HepG2 (cell line): Measurements from ENCODE around the gene NCKIPSD. TPM values are rescaled to one million over a fixed set of nuclear protein-coding genes. Genes with fewer than 3 reads are reported as not detected.
A peak's percentile ranks its signal among the peaks of the same experiment; 100 is the strongest.

ENCODE experiments used
- ATAD3A ChIP-seq: sonication (generic); formaldehyde crosslinking; IDR thresholded peaks from 2 replicates; pipeline ENCODE4 v1.4.0; 2020; ENCODE audit warnings: missing genetic modification reagents
- CSRNP1 ChIP-seq: sonication (generic); formaldehyde crosslinking; IDR thresholded peaks from 2 replicates; pipeline ENCODE4 v1.8.1; 2023; ENCODE audit warnings: mild to moderate bottlenecking, missing genetic modification reagents
- EHMT2 ChIP-seq: fragments of 200-600 bp; sonication (generic); IDR thresholded peaks from 2 replicates; pipeline ENCODE4 v1.7.0; 2017; ENCODE audit warnings: antibody characterized with exemption, low read depth, low read length, borderline replicate concordance
- HMGA1 ChIP-seq: sonication (generic); formaldehyde crosslinking; conservative IDR thresholded peaks from 2 replicates; pipeline ENCODE4 v1.4.0; 2020; ENCODE audit warnings: missing genetic modification reagents
- HNRNPLL ChIP-seq: fragments of 200-400 bp; formaldehyde crosslinking; IDR thresholded peaks from 2 replicates; pipeline ENCODE4 v1.6.1; 2017; ENCODE audit warnings: mild to moderate bottlenecking, low read depth, low read length; ENCODE audit not compliant: poor library complexity, severe bottlenecking
- JARID2 ChIP-seq: sonication (generic); formaldehyde crosslinking; IDR thresholded peaks from 2 replicates; pipeline ENCODE4 v1.8.1; 2023; ENCODE audit warnings: missing genetic modification reagents, inconsistent platforms; ENCODE audit not compliant: insufficient replicate concordance
- MTF1 ChIP-seq: sonication (generic); formaldehyde crosslinking; IDR thresholded peaks from 2 replicates; pipeline ENCODE4 v1.5.0; 2020; ENCODE audit warnings: missing genetic modification reagents
- PHF8 ChIP-seq: sonication (generic); formaldehyde crosslinking; IDR thresholded peaks from 2 replicates; pipeline ENCODE4 v1.5.0; 2020; ENCODE audit warnings: missing genetic modification reagents
- RAD51 ChIP-seq: fragments of 450-650 bp; IDR thresholded peaks from 2 replicates; pipeline ENCODE4 v1.6.1; 2016; ENCODE audit warnings: borderline replicate concordance
- SOX5 ChIP-seq: IDR thresholded peaks from 2 replicates; pipeline ENCODE4 v1.6.1; 2016; ENCODE audit warnings: borderline replicate concordance
- TEAD3 ChIP-seq: optimal IDR thresholded peaks from 2 replicates; pipeline ENCODE3; 2016; ENCODE audit warnings: borderline replicate concordance
- ZFP36L2 ChIP-seq: sonication (generic); formaldehyde crosslinking; IDR thresholded peaks from 2 replicates; pipeline ENCODE4 v1.4.0; 2020; ENCODE audit warnings: missing genetic modification reagents
- ZNF143 ChIP-seq: sonication (generic); formaldehyde crosslinking; IDR thresholded peaks from 2 replicates; pipeline ENCODE4 v1.4.0; 2020; ENCODE audit warnings: missing genetic modification reagents
- ZNF160 ChIP-seq: sonication (generic); formaldehyde crosslinking; IDR thresholded peaks from 2 replicates; pipeline ENCODE4 v1.8.0; 2022; ENCODE audit warnings: mild to moderate bottlenecking, inconsistent platforms, missing genetic modification reagents
- ZNF30 ChIP-seq: sonication (generic); formaldehyde crosslinking; IDR thresholded peaks from 2 replicates; pipeline ENCODE4 v1.5.0; 2020; ENCODE audit warnings: mild to moderate bottlenecking, missing genetic modification reagents
- ZNF317 ChIP-seq: sonication (generic); formaldehyde crosslinking; IDR thresholded peaks from 2 replicates; pipeline ENCODE4 v1.5.0; 2020; ENCODE audit warnings: mild to moderate bottlenecking, missing genetic modification reagents
- ZNF33B ChIP-seq: sonication (generic); formaldehyde crosslinking; IDR thresholded peaks from 2 replicates; pipeline ENCODE4 v1.5.1; 2020; ENCODE audit warnings: mild to moderate bottlenecking, missing genetic modification reagents
- ZNF407 ChIP-seq: sonication (generic); formaldehyde crosslinking; IDR thresholded peaks from one replicate; pipeline ENCODE4 v1.5.1; 2020; ENCODE audit warnings: mild to moderate bottlenecking, missing genetic modification reagents; ENCODE audit errors: not compliant biosample characterization
- ZNF510 ChIP-seq: sonication (generic); formaldehyde crosslinking; IDR thresholded peaks from 2 replicates; pipeline ENCODE4 v1.4.0; 2020; ENCODE audit warnings: low read depth, mild to moderate bottlenecking, missing genetic modification reagents
- polyA plus RNA-seq, 8 experiments: library from polyadenylated mRNA; depleted of rRNA in 3 of 8; stranded (reverse) in 7 of 8; unstranded in 1 of 8; fragments of >200 nt; fragmentation: Illumina TruSeq in 4 of 8; extraction: Trizol in 4 of 8; gene quantifications; 2 replicates each; pipeline versions ENCODE4 v1.2.1 to v1.2.3, GENCODE V29; 2011 to 2016; ENCODE audit warnings: low read depth in 4 of 8, missing spikeins in 1 of 8, mixed read lengths in 1 of 8; ENCODE audit not compliant: insufficient read depth in 1 of 8
- total RNA-seq, 5 experiments: library from RNA; depleted of rRNA; stranded (reverse); fragments of >200 nt; fragmentation: Illumina TruSeq; extraction: Trizol; gene quantifications; 2 replicates each; pipeline ENCODE4 v1.2.3, GENCODE V29; 2016; ENCODE audit warnings: low read depth in 1 of 5
- TF ChIP-seq, protein P1 (sequence below): sonication (generic); formaldehyde crosslinking; conservative IDR thresholded peaks from 2 replicates; pipeline ENCODE4 v1.4.0; 2020; ENCODE audit warnings: missing genetic modification reagents

The NCKIPSD gene
- total and polyA plus RNA-seq, 2 of the 13 experiments (the other 11 are each of a cell fraction or from before 2014, with no cell fraction given), result 13.5 to 35.2 TPM

DNA sequence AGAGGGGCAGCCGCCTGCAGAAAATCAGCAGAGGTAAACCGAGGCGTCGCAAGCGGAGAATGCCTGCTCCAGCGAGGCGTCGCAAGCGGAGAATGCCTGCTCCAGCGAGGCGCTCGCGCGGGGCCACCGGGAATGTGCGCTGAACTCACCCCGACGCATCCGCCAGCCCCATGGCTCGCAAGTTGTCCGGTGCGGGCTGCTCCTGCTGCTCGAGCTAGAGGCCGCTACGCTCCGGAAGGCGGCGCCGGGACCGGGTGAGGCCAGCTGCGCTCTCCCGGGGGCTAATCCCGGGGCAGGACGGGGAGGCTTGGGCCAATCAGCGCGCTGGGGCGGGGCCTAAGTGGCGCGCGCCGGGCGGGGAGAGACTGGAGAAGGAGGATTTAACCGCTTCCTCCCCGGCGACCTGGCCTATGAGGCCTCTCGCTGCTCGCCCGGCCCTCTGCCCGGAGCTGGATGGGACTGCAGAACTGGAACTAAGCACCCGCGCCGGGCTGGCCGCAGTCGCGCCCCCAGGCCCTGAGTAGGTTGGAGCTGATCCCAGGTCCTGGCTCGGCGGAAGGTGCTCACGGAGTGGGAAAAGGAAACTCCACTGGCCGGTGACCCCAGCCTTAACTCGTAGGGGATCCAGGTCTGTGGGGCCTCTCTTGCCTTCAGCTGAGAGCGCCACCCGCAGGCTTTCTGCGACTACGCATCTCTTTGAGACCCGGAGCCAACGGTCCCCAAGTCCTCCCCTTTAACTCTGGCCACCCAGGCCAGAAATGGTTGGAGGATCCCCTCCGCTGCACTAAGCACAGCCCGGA, 50.3 kb downstream of the NCKIPSD start, which contains the start of gene SLC26A6 (continued):
- TF ChIP-seq CSRNP1 (CRISPR knock-in tag) (peak; percentile 67; the same call in 1 of the 2 replicates), ZNF143 (CRISPR knock-in tag) (peak; percentile 54), ZNF30 (peak; percentile 78; the same call in 1 of the 2 replicates), ZFP36L2 (CRISPR knock-in tag) (no peak; the same call in 1 of the 2 replicates), ZNF33B (peak; percentile 50; the same call in 1 of the 2 replicates), PHF8 (CRISPR knock-in tag) (peak; percentile 85), ATAD3A (no peak), ZNF407 (peak; percentile 81), ZNF160 (CRISPR knock-in tag) (no peak), TEAD3 (CRISPR knock-in tag) (peak; percentile 49), SOX5 (CRISPR knock-in tag) (peak; percentile 21; the same call in 1 of the 2 replicates), EHMT2 (no peak), ZNF317 (CRISPR knock-in tag) (no peak), MTF1 (CRISPR knock-in tag) (0 out of 2 replicates have a peak, but pooled peaks have one; percentile 54), JARID2 (no peak), HNRNPLL (peak; percentile 79), HMGA1 (CRISPR knock-in tag) (no peak), ZNF510 (CRISPR knock-in tag) (no peak), RAD51 (no peak)
- TF ChIP-seq, protein P1, sequence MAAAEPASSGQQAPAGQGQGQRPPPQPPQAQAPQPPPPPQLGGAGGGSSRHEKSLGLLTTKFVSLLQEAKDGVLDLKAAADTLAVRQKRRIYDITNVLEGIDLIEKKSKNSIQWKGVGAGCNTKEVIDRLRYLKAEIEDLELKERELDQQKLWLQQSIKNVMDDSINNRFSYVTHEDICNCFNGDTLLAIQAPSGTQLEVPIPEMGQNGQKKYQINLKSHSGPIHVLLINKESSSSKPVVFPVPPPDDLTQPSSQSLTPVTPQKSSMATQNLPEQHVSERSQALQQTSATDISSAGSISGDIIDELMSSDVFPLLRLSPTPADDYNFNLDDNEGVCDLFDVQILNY (CRISPR knock-in tag), result peak; percentile 72
